DLD1 (cell line): ENCODE data around the gene MUCL3.
"Not testable (repeated sequence)": the region's sequence is repeated elsewhere in the genome, so short reads cannot be mapped to it uniquely, and the experiment has no call there.

Experiments
- in situ Hi-C: cut with HindIII; loops from 2 replicates; pipeline ENCODE4 v1.10.0; 2017; ENCODE audit warnings: low sequenced_read_pairs

Gene MUCL3

GRCh38 chr6:30907758-30908591, 32.8 kb upstream of the MUCL3 start, which contains the start of gene GTF2H4:
TSS of gene GTF2H4 (plus strand) at chr6:30908207.
- in situ Hi-C loops, result no loop called here

- in situ Hi-C loops, result no loop called here
Measured at GRCh38 chr6:30908700-30909099, 32.1 kb upstream of the MUCL3 start.

- in situ Hi-C loops, result not testable (repeated sequence)
Measured at GRCh38 chr6:30910473-30910872, 30.3 kb upstream of the MUCL3 start.

GRCh38 chr6:30912746-30913520, 27.8 kb upstream of the MUCL3 start:
- in situ Hi-C loops, result no loop called here

- in situ Hi-C loops, result no loop called here
Measured at GRCh38 chr6:30913721-30914075, 27.1 kb upstream of the MUCL3 start.

GRCh38 chr6:30914076-30914853, 26.5 kb upstream of the MUCL3 start, which contains the start of gene VARS2:
TSS of gene VARS2 (plus strand) at chr6:30914238. CDS start at chr6:30914837, 599 bp downstream.
- in situ Hi-C loops, result no loop called here

GRCh38 chr6:30914854-30915590, 25.8 kb upstream of the MUCL3 start:
- in situ Hi-C loops, result no loop called here

- in situ Hi-C loops, result no loop called here
Measured at GRCh38 chr6:30915591-30915946, 25.2 kb upstream of the MUCL3 start.

- in situ Hi-C loops, result no loop called here
Measured at GRCh38 chr6:30917041-30917440, 23.7 kb upstream of the MUCL3 start.

- in situ Hi-C loops, result no loop called here
Measured at GRCh38 chr6:30917487-30917886, 23.3 kb upstream of the MUCL3 start.

GRCh38 chr6:30918670-30919069, 22.1 kb upstream of the MUCL3 start:
- in situ Hi-C loops, result no loop called here

- in situ Hi-C loops, result no loop called here
Measured at GRCh38 chr6:30922447-30922852, 18.3 kb upstream of the MUCL3 start.

- in situ Hi-C loops, result not testable (repeated sequence)
Measured at GRCh38 chr6:30924040-30924627, 16.6 kb upstream of the MUCL3 start.

GRCh38 chr6:30926644-30927043, 14.1 kb upstream of the MUCL3 start:
- in situ Hi-C loops, result no loop called here

- in situ Hi-C loops, result not testable (repeated sequence)
Measured at GRCh38 chr6:30927080-30927479, 13.7 kb upstream of the MUCL3 start.

GRCh38 chr6:30928677-30929076, 12.1 kb upstream of the MUCL3 start:
- in situ Hi-C loops, result no loop called here

GRCh38 chr6:30930506-30930905, 10.3 kb upstream of the MUCL3 start:
- in situ Hi-C loops, result no loop called here

- in situ Hi-C loops, result no loop called here
Measured at GRCh38 chr6:30931272-30931671, 9.5 kb upstream of the MUCL3 start.

GRCh38 chr6:30931969-30932645, 8.7 kb upstream of the MUCL3 start, which contains the start of gene SFTA2:
TSS of gene SFTA2 (minus strand) at chr6:30932170. CDS start at chr6:30932096, 74 bp downstream.
- in situ Hi-C loops, result no loop called here
